OCI-LY7 (cell line): ENCODE data around the gene FAM229A. TPM values are rescaled to one million over a fixed set of nuclear protein-coding genes. Genes with fewer than 3 reads are reported as not detected.

Experiments
- BruUV-seq: library from RNA; stranded (reverse); fragments of 400-500 nt; replicated peaks from 2 replicates; lab custom pipeline; 2021; lab: Mats Ljungman, UMichigan
- CTCF ChIA-PET: fragments of 300-600 bp; sonication (Branson Sonifier 250); formaldehyde crosslinking; loops from one replicate; lab custom pipeline; 2022; ENCODE audit warnings: antibody characterized with exemption; ENCODE audit not compliant: unreplicated experiment; lab: Charles Lee
- POLR2A ChIA-PET: fragments of 300-600 bp; sonication (Branson Sonifier 250); formaldehyde crosslinking; loops from one replicate; lab custom pipeline; 2022; ENCODE audit warnings: antibody characterized with exemption; lab: Charles Lee
- DNase-seq: peaks from one replicate; pipeline ENCODE4 v3.0.0-alpha.2; 2015; ENCODE audit warnings: low spot score
- H2AFZ ChIP-seq: fragments of 200-600 bp; sonication (generic), shearing (Covaris generic); 2 replicates; pipeline ENCODE4 v1.6.1; 2014; ENCODE audit warnings: mild to moderate bottlenecking, antibody characterized with exemption, low read length, moderate library complexity
- H3K27ac ChIP-seq: fragments of 200-600 bp; sonication (generic); 2 replicates; pipeline ENCODE4 v1.5.1; 2014; ENCODE audit warnings: mixed run types, low read depth, mild to moderate bottlenecking, moderate library complexity, low read length, inconsistent platforms; ENCODE audit not compliant: poor library complexity, severe bottlenecking
- H3K36me3 ChIP-seq: fragments of 200-600 bp; sonication (generic); 2 replicates; pipeline ENCODE4 v1.6.1; 2014; ENCODE audit warnings: mild to moderate bottlenecking, antibody characterized with exemption, low read length, moderate library complexity, mixed read lengths; ENCODE audit not compliant: insufficient read depth
- H3K4me1 ChIP-seq: fragments of 200-600 bp; sonication (generic); 2 replicates; pipeline ENCODE4 v1.5.1; 2014; ENCODE audit warnings: mild to moderate bottlenecking, low read length; ENCODE audit not compliant: insufficient read depth, poor library complexity, severe bottlenecking
- H3K4me2 ChIP-seq: fragments of 200-600 bp; sonication (generic); 2 replicates; pipeline ENCODE4 v1.6.1; 2014; ENCODE audit warnings: mild to moderate bottlenecking, low read length
- H3K4me3 ChIP-seq: fragments of 200-600 bp; sonication (generic); 2 replicates; pipeline ENCODE4 v1.5.1; 2014; ENCODE audit warnings: mild to moderate bottlenecking, low read depth, low read length; ENCODE audit not compliant: poor library complexity, severe bottlenecking
- H3K79me2 ChIP-seq: fragments of 200-600 bp; sonication (generic); 2 replicates; pipeline ENCODE4 v1.6.1; 2016; ENCODE audit warnings: low read depth, mild to moderate bottlenecking, low read length, moderate library complexity, mixed read lengths; ENCODE audit not compliant: insufficient read depth
- H3K9me2 ChIP-seq: fragments of 200-600 bp; sonication (generic); 2 replicates; pipeline ENCODE4 v1.6.1; 2016; ENCODE audit warnings: mild to moderate bottlenecking, low read length, mixed read lengths; ENCODE audit not compliant: insufficient read depth
- H3K9me3 ChIP-seq: fragments of 200-600 bp; sonication (generic); 2 replicates; pipeline ENCODE4 v1.6.1; 2014; ENCODE audit warnings: mild to moderate bottlenecking, mixed run types, low read length, mixed read lengths
- H4K20me1 ChIP-seq: fragments of 200-600 bp; sonication (generic); 2 replicates; pipeline ENCODE4 v1.6.1; 2014; ENCODE audit warnings: mild to moderate bottlenecking, antibody characterized with exemption, low read length, moderate library complexity, mixed read lengths; ENCODE audit not compliant: insufficient read depth
- CTCF ChIP-seq: fragments of 200-600 bp; sonication (generic); conservative IDR thresholded peaks from 2 replicates; pipeline ENCODE4 v1.5.1; 2014; ENCODE audit warnings: mild to moderate bottlenecking, antibody characterized with exemption, low read length, moderate library complexity, mixed read lengths
- EZH2phosphoT487 ChIP-seq: fragments of 200-600 bp; sonication (generic); IDR thresholded peaks from 2 replicates; pipeline ENCODE4 v1.6.1; 2018; ENCODE audit warnings: low read depth, borderline replicate concordance, mild to moderate bottlenecking, mixed run types, antibody characterized with exemption, low read length, moderate library complexity, mixed read lengths
- intact Hi-C: fragments of 100-400 bp; cut with micrococcal nuclease; formaldehyde crosslinking; loops from one replicate; pipeline ENCODE4 v1.10.0; 2022; ENCODE audit not compliant: unreplicated experiment
- total RNA-seq, 2 experiments: library from RNA; depleted of rRNA in 1 of 2; stranded (reverse); fragments of >200 nt in 1 of 2; shearing (Covaris generic) in 1 of 2; gene quantifications; 2 replicates each; pipeline ENCODE4 v1.2.3, GENCODE V29; 2014 to 2022

The FAM229A gene
- total RNA-seq, 2 experiments from 2014 or later: 3.2 to 16.5 TPM

DNA sequence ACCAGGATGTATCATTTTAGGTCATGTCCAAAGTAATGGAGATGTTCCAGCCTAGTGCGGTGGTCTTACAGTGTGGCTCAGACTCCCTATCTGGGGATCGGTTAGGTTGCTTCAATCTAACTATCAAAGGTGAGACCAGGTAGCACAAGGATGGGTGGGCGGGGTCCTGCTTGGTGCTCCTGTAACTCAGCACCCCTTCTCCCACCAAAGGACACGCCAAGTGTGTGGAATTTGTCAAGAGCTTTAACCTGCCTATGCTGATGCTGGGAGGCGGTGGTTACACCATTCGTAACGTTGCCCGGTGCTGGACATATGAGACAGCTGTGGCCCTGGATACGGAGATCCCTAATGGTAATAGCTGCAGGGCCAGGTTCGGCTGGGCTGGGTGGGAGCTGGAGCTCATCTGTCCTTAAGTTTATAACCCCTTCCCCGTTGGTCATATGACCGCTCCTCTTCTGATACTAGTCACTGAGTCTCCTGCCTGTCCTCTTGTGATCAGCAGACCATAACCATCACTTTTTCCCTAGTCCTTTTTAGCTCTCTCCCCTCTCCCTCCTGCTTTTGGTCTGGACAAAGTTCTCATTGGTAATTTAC lies 31.6 kb downstream of the FAM229A start:
- Histone ChIP-seq H3K79me2 (peaks cover 27% of the 10 kb centered on the region), H3K9me3 (no peaks in the 10 kb centered on the region), H3K36me3 (peaks cover 91% of the 10 kb centered on the region), H4K20me1 (peaks cover 10% of the 10 kb centered on the region), H3K27ac (no peak overlapping the region), H3K9me2 (no peaks in the 10 kb centered on the region), H3K4me3 (no peak overlapping the region), H3K4me1 (peaks cover 26% of the 10 kb centered on the region), H3K4me2 (no peak overlapping the region), H2AFZ (no peak overlapping the region)
- no peak for DNase-seq
- intact Hi-C loops: no loop called here
- BruUV-seq: no TSS peak
- ChIA-PET CTCF (no interaction called here), POLR2A (interaction anchor here (4.4 kb wide), 1 partner anchor 9 kb away, joined by 23 read pairs; no protein-coding TSS in a partner anchor)
- TF ChIP-seq CTCF (no peak), EZH2phosphoT487 (no peak)

DNA sequence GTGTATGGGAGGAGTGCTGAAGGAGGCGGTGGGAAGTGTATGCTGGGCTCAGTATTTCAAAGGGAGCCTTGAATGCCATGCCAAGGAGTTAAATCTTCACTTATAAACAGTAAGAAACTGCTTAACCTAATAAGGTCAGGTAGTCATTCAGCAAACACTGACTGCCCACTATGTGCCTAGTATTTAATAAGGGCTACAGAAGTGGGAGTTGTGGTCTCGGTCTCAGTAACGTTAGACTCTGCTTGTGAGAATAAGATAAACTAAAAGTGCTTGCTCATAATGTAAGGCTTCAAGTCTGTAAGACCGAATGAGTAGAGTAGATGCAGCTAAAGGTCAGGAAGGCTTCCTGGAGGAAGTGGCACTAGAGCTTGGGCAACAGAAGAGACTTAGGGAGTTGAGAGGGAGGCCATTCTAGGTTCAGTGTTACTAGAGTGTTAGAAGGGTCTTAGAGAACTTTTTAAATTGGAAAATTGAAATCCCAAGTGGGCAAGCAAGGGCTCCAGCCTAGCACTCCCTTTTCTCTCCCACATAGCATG lies 32.3 kb downstream of the FAM229A start:
- peaks cover 97% of the 10 kb centered on the region for H3K36me3 ChIP-seq
- ChIA-PET POLR2A (interaction anchor here (4.4 kb wide), 1 partner anchor 8 kb away, joined by 23 read pairs; no protein-coding TSS in a partner anchor), CTCF (no interaction called here)
- H3K9me2 ChIP-seq: no peaks in the 10 kb centered on the region
- H3K4me3 ChIP-seq: no peak overlapping the region
- peaks cover 10% of the 10 kb centered on the region for H4K20me1 ChIP-seq
- DNase-seq: no peak
- H2AFZ ChIP-seq: no peak overlapping the region
- H3K4me1 ChIP-seq: peaks cover 26% of the 10 kb centered on the region
- H3K9me3 ChIP-seq: no peaks in the 10 kb centered on the region
- no peak overlapping the region for H3K4me2 ChIP-seq
- no peak overlapping the region for H3K27ac ChIP-seq
- TF ChIP-seq EZH2phosphoT487 (no peak), CTCF (no peak)
- peaks cover 23% of the 10 kb centered on the region for H3K79me2 ChIP-seq
- intact Hi-C loops: no loop called here
- no TSS peak for BruUV-seq

DNA sequence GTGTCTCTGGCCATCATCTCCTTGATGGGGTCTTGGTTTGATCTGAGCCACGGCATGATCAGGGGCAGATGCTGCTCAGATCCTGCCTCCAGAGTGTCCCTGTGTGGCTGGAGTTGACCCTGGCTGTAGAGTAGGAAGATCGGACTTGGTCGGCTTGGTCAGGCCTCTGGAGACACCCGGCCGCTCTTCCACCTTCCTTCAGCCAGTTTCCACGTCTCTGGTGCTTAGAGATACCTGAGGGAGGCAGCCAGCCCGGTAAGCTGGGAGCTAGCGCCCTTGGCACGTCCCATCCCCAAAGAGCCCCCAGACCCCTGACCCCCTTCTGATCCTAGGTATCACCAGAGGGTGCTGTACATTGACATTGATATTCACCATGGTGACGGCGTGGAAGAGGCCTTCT lies 35.1 kb downstream of the FAM229A start:
- Histone ChIP-seq H3K4me2 (no peak overlapping the region), H3K4me1 (peaks cover 24% of the 10 kb centered on the region), H3K27ac (no peak overlapping the region), H3K9me2 (no peaks in the 10 kb centered on the region), H3K79me2 (peaks cover 20% of the 10 kb centered on the region; the same call in 1 of the 2 replicates), H3K9me3 (no peaks in the 10 kb centered on the region), H2AFZ (no peak overlapping the region), H3K4me3 (no peak overlapping the region), H4K20me1 (no peaks in the 10 kb centered on the region), H3K36me3 (peaks cover 98% of the 10 kb centered on the region)
- ChIA-PET CTCF (no interaction called here), POLR2A (no interaction called here)
- intact Hi-C loops: no loop called here
- no peak for DNase-seq
- TF ChIP-seq CTCF (no peak), EZH2phosphoT487 (no peak)
- BruUV-seq: no TSS peak
